HG03520 (cell line): ENCODE measurements around the gene AATK.

ENCODE experiments used
- ATAC-seq: cut with Tn5 transposase; IDR thresholded peaks from one replicate; pipeline ENCODE4 v1.9.1; 2021; ENCODE audit warnings: mild to moderate bottlenecking, moderate library complexity; ENCODE audit not compliant: unreplicated experiment

Gene AATK

GRCh38 chr17:81118308-81119221 is 47.5 kb downstream of the AATK start:
- ATAC-seq, result no peak

GRCh38 chr17:81117672-81118198 is 48.3 kb downstream of the AATK start:
- no peak for ATAC-seq

- no peak for ATAC-seq
Measured at GRCh38 chr17:81116704-81117103, 49.3 kb downstream of the AATK start.

- no peak for ATAC-seq
Measured at GRCh38 chr17:81115749-81116464, 50.1 kb downstream of the AATK start.

GRCh38 chr17:81115219-81115618 is 50.8 kb downstream of the AATK start:
- ATAC-seq, result no peak

GRCh38 chr17:81114351-81115093 is 51.5 kb downstream of the AATK start:
- no peak for ATAC-seq

GRCh38 chr17:81113158-81113724 is 52.8 kb downstream of the AATK start:
- ATAC-seq, result no peak

- ATAC-seq, result no peak
Measured at GRCh38 chr17:81112450-81112849, 53.6 kb downstream of the AATK start.

- ATAC-seq, result no peak
Measured at GRCh38 chr17:81111066-81111465, 55.0 kb downstream of the AATK start.

- no peak for ATAC-seq
Measured at GRCh38 chr17:81110488-81111040, 55.5 kb downstream of the AATK start.

GRCh38 chr17:81109957-81110356 is 56.1 kb downstream of the AATK start:
- no peak for ATAC-seq

GRCh38 chr17:81108220-81108619 is 57.8 kb downstream of the AATK start:
- no peak for ATAC-seq

GRCh38 chr17:81106716-81107115 is 59.3 kb downstream of the AATK start:
- no peak for ATAC-seq

- ATAC-seq, result no peak
Measured at GRCh38 chr17:81103379-81103778, 62.6 kb downstream of the AATK start.

- no peak for ATAC-seq
Measured at GRCh38 chr17:81102869-81103268, 63.2 kb downstream of the AATK start.

- no peak for ATAC-seq
Measured at GRCh38 chr17:81102352-81102751, 63.7 kb downstream of the AATK start.

- no peak for ATAC-seq
Measured at GRCh38 chr17:81101614-81102306, 64.3 kb downstream of the AATK start.

- ATAC-seq, result no peak
Measured at GRCh38 chr17:81100668-81101067, 65.4 kb downstream of the AATK start.

GRCh38 chr17:81099888-81100287 is 66.1 kb downstream of the AATK start:
- no peak for ATAC-seq

GRCh38 chr17:81097943-81098308 is 68.1 kb downstream of the AATK start:
- ATAC-seq, result no peak
